D721Med (cell line): Measurements from ENCODE around the gene SDC3.

ENCODE experiments used
- DNase-seq: peaks from one replicate; pipeline ENCODE4 v3.0.0; 2011; ENCODE audit warnings: low spot score; ENCODE audit not compliant: insufficient read length
- FAIRE-seq: peaks from 2 replicates; lab custom pipeline; 2011; peaks lifted over from hg19 to GRCh38; lab: Jason Lieb, UNC
- CTCF ChIP-seq: IDR thresholded peaks from 2 replicates; pipeline ENCODE4 v1.5.1; 2012; ENCODE audit warnings: mild to moderate bottlenecking, control low read depth; ENCODE audit not compliant: insufficient read depth; ENCODE audit errors: missing control alignments

Gene SDC3

GRCh38 chr1:30906631-30907441, 1.7 kb downstream of the SDC3 start:
- FAIRE-seq (no peak), DNase-seq (no peak)
- TF ChIP-seq CTCF: no peak

DNA sequence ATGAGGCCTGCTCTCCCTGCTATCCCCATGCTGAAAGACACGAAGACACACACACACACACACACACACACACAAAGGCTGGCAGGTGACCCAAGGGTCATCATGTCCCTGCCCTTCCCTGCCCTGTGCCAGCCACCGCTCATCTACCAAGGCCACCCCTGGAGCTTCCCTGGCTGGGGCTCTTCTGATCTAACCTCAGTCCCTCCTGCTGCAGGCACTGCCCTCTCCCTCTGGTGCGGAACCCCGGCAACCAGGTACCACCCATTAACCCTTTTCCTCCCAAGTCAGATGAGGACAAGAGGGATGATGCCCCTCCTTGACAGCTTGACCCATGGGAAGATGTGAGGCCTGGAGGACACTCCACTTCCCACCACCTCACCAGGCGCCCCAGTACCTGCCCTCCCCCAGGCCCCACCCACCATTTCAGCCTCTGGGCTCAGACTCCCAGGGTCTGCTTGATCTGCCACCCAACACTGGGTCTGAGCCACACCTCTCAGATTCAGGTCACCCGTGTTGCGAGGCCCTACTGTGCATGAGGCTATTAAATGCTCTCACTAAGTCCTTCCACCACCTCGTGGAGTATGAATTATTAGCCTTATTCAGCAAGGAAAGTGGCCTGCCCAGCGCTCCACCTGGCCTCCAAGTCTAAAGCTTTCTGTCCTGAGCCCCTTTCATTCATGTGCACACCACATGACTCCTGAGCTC, 2.5 kb downstream of the SDC3 start:
- DNase-seq (no peak), FAIRE-seq (no peak)
- no peak for TF ChIP-seq CTCF

- FAIRE-seq: no peak
- no peak for DNase-seq
- TF ChIP-seq CTCF: no peak
Measured at GRCh38 chr1:30905403-30905802, 3.2 kb downstream of the SDC3 start.

DNA sequence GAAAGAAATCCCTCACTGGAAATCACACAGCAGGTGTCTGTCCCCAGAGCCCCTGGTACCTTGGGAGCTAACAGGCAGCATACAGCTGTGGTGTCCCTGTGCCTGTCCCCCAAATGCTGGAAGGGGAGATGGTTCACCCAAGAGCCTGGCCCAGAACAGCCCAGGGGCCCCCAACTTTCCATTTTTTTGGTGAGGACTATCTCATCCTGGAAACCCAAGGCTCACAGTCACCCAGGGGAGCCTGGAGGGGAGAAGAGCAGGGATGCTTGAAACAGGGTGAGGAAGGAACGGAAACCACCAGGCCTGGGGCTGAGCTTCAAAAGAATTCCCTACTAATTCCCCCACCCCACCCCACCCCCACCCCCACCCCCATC, 3.6 kb downstream of the SDC3 start:
- no peak for DNase-seq
- TF ChIP-seq CTCF: no peak
- FAIRE-seq: no peak

DNA sequence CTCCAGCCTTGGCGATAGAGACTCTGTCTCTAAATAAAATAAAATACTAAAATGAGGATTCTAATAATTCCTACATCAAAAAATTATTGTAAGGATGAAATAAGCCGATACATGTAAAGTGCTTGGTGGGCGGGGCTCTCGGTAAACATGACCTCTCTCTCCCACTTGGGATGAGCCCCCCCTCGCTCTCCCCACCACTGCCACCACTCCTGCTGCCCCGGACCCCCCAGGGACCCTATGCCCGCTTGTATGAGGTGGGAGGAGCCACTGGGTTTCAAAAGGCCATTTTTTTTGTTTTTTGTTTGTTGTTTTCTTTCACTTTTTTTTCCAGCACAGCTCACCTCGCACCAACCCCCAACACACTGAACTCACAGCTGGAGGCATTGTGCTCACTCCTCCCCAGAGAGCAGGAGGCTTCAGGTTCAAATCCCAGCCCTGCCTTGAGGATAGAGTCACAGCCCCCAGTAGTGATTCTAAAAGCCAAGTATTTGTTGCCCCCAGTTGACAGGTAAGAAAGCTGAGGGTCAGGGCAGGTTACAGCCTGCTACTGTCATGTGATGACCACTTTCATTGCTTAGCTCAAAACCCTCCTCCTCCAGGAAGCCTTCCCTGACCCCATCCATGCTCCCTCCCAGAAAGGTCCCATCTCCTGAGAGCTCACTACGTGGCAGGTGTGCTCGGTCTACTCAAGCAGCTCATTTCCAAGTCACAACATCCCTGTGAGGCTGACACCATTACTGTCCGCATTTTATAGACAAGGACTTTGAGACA, 4.2 kb downstream of the SDC3 start:
- DNase-seq (no peak), FAIRE-seq (no peak)
- TF ChIP-seq CTCF: no peak

DNA sequence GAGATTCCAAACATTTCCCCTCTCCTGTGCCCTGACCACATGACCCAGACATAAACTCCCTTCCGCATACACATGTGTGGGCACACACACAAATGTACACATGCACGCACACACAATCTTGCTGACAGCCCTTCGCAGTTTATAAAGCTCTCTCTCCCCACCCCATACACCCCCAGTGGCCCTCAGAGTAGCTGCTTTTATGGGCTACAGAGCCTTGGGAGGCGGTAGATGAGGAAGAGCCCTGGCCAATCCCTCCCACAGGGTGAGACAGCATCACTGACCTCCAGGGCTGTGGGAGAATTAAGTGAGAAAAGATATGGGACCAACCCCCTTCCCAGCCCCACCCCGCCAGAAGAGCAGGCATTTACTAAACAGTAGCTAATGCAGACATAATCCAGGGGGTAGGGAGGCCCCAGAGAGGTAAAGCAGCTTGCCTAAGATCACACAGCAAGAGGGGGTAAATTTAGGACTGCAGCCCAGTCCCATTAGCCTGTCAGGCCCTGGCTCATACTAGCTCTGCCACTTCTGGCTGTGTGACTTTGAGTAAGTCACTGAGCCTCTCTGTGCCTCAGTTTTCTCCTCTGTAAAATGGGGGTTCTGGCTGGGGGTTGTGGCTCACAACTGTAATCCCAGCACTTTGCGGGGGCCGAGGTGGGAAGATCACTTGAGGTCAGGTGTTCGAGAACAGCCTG, 5.1 kb downstream of the SDC3 start:
- no peak for TF ChIP-seq CTCF
- no peak for DNase-seq
- FAIRE-seq: no peak
